Aorta (tissue), 5 donors: ENCODE results near the gene CALR3. TPM values are rescaled to one million over a fixed set of nuclear protein-coding genes. Genes with fewer than 3 reads are reported as not detected.
A peak's percentile ranks its signal among the peaks of the same experiment; 100 is the strongest.
"Not testable (repeated sequence)": the region's sequence is repeated elsewhere in the genome, so short reads cannot be mapped to it uniquely, and the experiment has no call there.

Experiments used
- ATAC-seq: fragments of 200-7000 bp; cut with Tn5 transposase; one replicate; pipeline ENCODE4 v1.9.1; 2022; ENCODE audit warnings: moderate library complexity; ENCODE audit not compliant: low FRiP score
- DNase-seq, 2 donors: peaks; one replicate each; pipeline ENCODE4 v3.0.0-alpha.2; 2020
- H3K27ac ChIP-seq, 2 donors: one replicate each; pipeline ENCODE4 v1.5.1; 2013; ENCODE audit warnings: low read length in 2 of 2, mild to moderate bottlenecking in 2 of 2, moderate library complexity in 2 of 2, control low read depth in 1 of 2, inconsistent platforms in 1 of 2, low read depth in 1 of 2
- H3K27me3 ChIP-seq, 2 donors: one replicate each; pipeline ENCODE4 v1.6.1; 2013; ENCODE audit warnings: control low read depth in 1 of 2, low read length in 1 of 2, mild to moderate bottlenecking in 1 of 2, moderate library complexity in 1 of 2; ENCODE audit not compliant: insufficient read depth in 2 of 2, control insufficient read depth in 1 of 2
- H3K36me3 ChIP-seq, 2 donors: one replicate each; pipeline ENCODE4 v1.6.1; 2013; ENCODE audit warnings: control low read depth in 1 of 2, low read length in 1 of 2, mild to moderate bottlenecking in 1 of 2; ENCODE audit not compliant: insufficient read depth in 2 of 2, control insufficient read depth in 1 of 2
- H3K4me1 ChIP-seq, 2 donors: one replicate each; pipeline ENCODE4 v1.6.1; 2013; ENCODE audit warnings: low read length in 2 of 2, control low read depth in 1 of 2, mild to moderate bottlenecking in 1 of 2, moderate library complexity in 1 of 2; ENCODE audit not compliant: insufficient read depth in 2 of 2, control insufficient read depth in 1 of 2
- H3K4me3 ChIP-seq, 2 donors: one replicate each; pipeline ENCODE4 v1.5.1; 2013; ENCODE audit warnings: low read length in 2 of 2, control low read depth in 1 of 2, mild to moderate bottlenecking in 1 of 2
- H3K9me3 ChIP-seq: one replicate; pipeline ENCODE4 v1.6.1; 2013; ENCODE audit warnings: mild to moderate bottlenecking, low read length; ENCODE audit not compliant: control insufficient read depth
- WGBS, 2 donors: extraction: QIAGEN DNeasy Blood & Tissue Kit; methylation state at CpG; one replicate each; pipeline ENCODE4 v1.1.7; 2013; 5-methylcytosine and 5-hydroxymethylcytosine counted together
- intact Hi-C, 2 donors: fragments of 100-400 bp; cut with DNase I; formaldehyde crosslinking; loops; one replicate each; pipeline versions ENCODE4 v1.14.2 to v1.15.0; 2022
- long read RNA-seq, 2 donors: library from polyadenylated mRNA; unstranded; transcript quantifications; one replicate each; pipeline ENCODE4 v2.0.0, GENCODE V29; 2020 to 2021
- polyA plus RNA-seq, 2 donors: library from polyadenylated mRNA; stranded (reverse); fragments of 200-250 nt; gene quantifications; one replicate each; pipeline ENCODE4 v1.2.3, GENCODE V29; 2013
- total RNA-seq, 2 donors: library from RNA; stranded (reverse); fragmentation: NEBNext Ultra II Directional; extraction: Animal tissue kit (Norgen Biotek cat#: 25700); gene quantifications; one replicate each; pipeline ENCODE4 v1.2.1, GENCODE V29; 2021
- donor health status: healthy with polysubstance abuse.
- donor health status: Bipolar disorder and iron deficiency.
- donor health status: DM: no; HTN: no; CAD: no.
- donor health status: DM: no; HTN: no; CAD: no.
- donor health status: DM: yes; HTN: yes; CAD: no.

CALR3 gene
- total RNA-seq, result not detected
- polyA plus RNA-seq, result not detected
- long read RNA-seq, donor 1, result 0 reads
- long read RNA-seq, donor 2, result 0 reads

- WGBS, 2 donors, result 0 to 1% methylated on average over 46 to 52 of the region's 52 CpGs
- Histone ChIP-seq H3K27ac (peak within 1 kb of the TSS in 1 of 2 donors; percentile 15), H3K9me3 (no peaks in the 10 kb centered on the region), H3K4me3 (peak within 1 kb of the TSS; percentile 74 to 77), H3K27me3 (no peaks in the 10 kb centered on the region), H3K36me3 (no peaks in the 10 kb centered on the region), H3K4me1 (no peaks in the 10 kb centered on the region)
- ATAC-seq (peak; percentile 100), DNase-seq (peak; percentile 99)
- intact Hi-C loops, result no loop called here
Observed at GRCh38 chr19:16495982-16496612, at the start of gene CALR3, which contains the start of gene C19orf44. TSS of gene CALR3 (minus strand) at chr19:16496167. CDS start at chr19:16496129, 38 bp downstream. TSS of gene C19orf44 (plus strand) at chr19:16496394. CDS start at chr19:16500793, 4,399 bp downstream.

GRCh38 chr19:16544473-16545231 is 48.7 kb upstream of the CALR3 start:
- Histone ChIP-seq H3K27ac (no peak overlapping the region), H3K27me3 (no peaks in the 10 kb centered on the region), H3K9me3 (no peaks in the 10 kb centered on the region), H3K36me3 (no peaks in the 10 kb centered on the region), H3K4me3 (no peak overlapping the region), H3K4me1 (peaks cover 0 to 6% of the 10 kb centered on the region in 2 donors)
- intact Hi-C loops, result no loop called here
- no peak for ATAC-seq
- WGBS, 2 donors, result 92% methylated on average over 11 of the region's 11 CpGs
- no peak for DNase-seq

GRCh38 chr19:16543734-16544133 is 47.8 kb upstream of the CALR3 start:
- 80 to 85% methylated on average over 6 of the region's 6 CpGs for WGBS, 2 donors
- DNase-seq, H3K4me1 ChIP-seq, H3K9me3 ChIP-seq, ATAC-seq, H3K27me3 ChIP-seq, H3K36me3 ChIP-seq, H3K27ac ChIP-seq, H3K4me3 ChIP-seq: not testable (repeated sequence)
- intact Hi-C loops, result loop anchor here in 1 of 2 donors (1.0 kb wide), 1 partner anchor 28 kb away; no protein-coding TSS in a partner anchor

GRCh38 chr19:16542910-16543472 is 47.0 kb upstream of the CALR3 start:
- no peaks in the 10 kb centered on the region for H3K27me3 ChIP-seq
- intact Hi-C loops, result loop anchor here in 1 of 2 donors (1.0 kb wide), 1 partner anchor 28 kb away; no protein-coding TSS in a partner anchor
- H3K9me3 ChIP-seq, result no peaks in the 10 kb centered on the region
- H3K4me1 ChIP-seq, result peaks cover 0 to 6% of the 10 kb centered on the region in 2 donors
- WGBS, 2 donors, result 3% methylated on average over 15 of the region's 15 CpGs
- H3K4me3 ChIP-seq, result peak overlapping the region; percentile 9 to 90
- no peak for DNase-seq
- H3K27ac ChIP-seq, result peak overlapping the region in 1 of 2 donors; percentile 6
- no peaks in the 10 kb centered on the region for H3K36me3 ChIP-seq
- ATAC-seq, result no peak

GRCh38 chr19:16542045-16542909 is 46.3 kb upstream of the CALR3 start, which contains the start of gene CHERP:
TSS of gene CHERP (minus strand) at chr19:16542437. CDS start at chr19:16542378, 59 bp downstream.
- ATAC-seq (peak; percentile 98), DNase-seq (peak; percentile 97 to 98)
- Histone ChIP-seq H3K4me3 (peak within 1 kb of the TSS; percentile 80 to 90), H3K9me3 (no peaks in the 10 kb centered on the region), H3K27ac (peak within 1 kb of the TSS in 1 of 2 donors; percentile 16), H3K36me3 (peaks cover 0 to 2% of the 10 kb centered on the region in 2 donors), H3K4me1 (peaks cover 0 to 6% of the 10 kb centered on the region in 2 donors), H3K27me3 (no peaks in the 10 kb centered on the region)
- intact Hi-C loops, result no loop called here
- WGBS, 2 donors, result 0% methylated on average over 96 to 108 of the region's 108 CpGs

- no peak for DNase-seq
- Histone ChIP-seq H3K9me3 (no peaks in the 10 kb centered on the region), H3K36me3 (peaks cover 0 to 2% of the 10 kb centered on the region in 2 donors), H3K4me1 (peaks cover 0 to 6% of the 10 kb centered on the region in 2 donors), H3K27me3 (no peaks in the 10 kb centered on the region), H3K4me3 (peak overlapping the region; percentile 80), H3K27ac (no peak overlapping the region)
- ATAC-seq, result no peak
- intact Hi-C loops, result no loop called here
- 1% methylated on average over 29 of the region's 29 CpGs for WGBS, 2 donors
Observed at GRCh38 chr19:16541526-16542044, 45.6 kb upstream of the CALR3 start.

GRCh38 chr19:16540948-16541347 is 45.0 kb upstream of the CALR3 start:
- DNase-seq (no peak), ATAC-seq (no peak)
- Histone ChIP-seq H3K9me3 (no peaks in the 10 kb centered on the region), H3K4me1 (peaks cover 0 to 6% of the 10 kb centered on the region in 2 donors), H3K4me3 (peak overlapping the region in 1 of 2 donors; percentile 80), H3K36me3 (peaks cover 0 to 2% of the 10 kb centered on the region in 2 donors), H3K27me3 (no peaks in the 10 kb centered on the region), H3K27ac (no peak overlapping the region)
- 85 to 86% methylated on average over 12 of the region's 12 CpGs for WGBS, 2 donors
- intact Hi-C loops, result no loop called here

- Histone ChIP-seq H3K27me3 (no peaks in the 10 kb centered on the region), H3K4me3 (no peak overlapping the region), H3K27ac (no peak overlapping the region), H3K9me3 (no peaks in the 10 kb centered on the region), H3K36me3 (peaks cover 0 to 7% of the 10 kb centered on the region in 2 donors), H3K4me1 (peaks cover 0 to 6% of the 10 kb centered on the region in 2 donors)
- intact Hi-C loops, result no loop called here
- 87 to 91% methylated on average over 13 of the region's 13 CpGs for WGBS, 2 donors
- DNase-seq (no peak), ATAC-seq (no peak)
Observed at GRCh38 chr19:16537111-16537510, 41.1 kb upstream of the CALR3 start.
